Neural progenitor cell (in vitro differentiated cells): ENCODE data around the gene TRIM65. TPM values are rescaled to one million over a fixed set of nuclear protein-coding genes. Genes with fewer than 3 reads are reported as not detected.
A peak's percentile ranks its signal among the peaks of the same experiment; 100 is the strongest.

ENCODE experiments used
- DNase-seq: peaks from one replicate; pipeline ENCODE4 v3.0.0-alpha.2; 2016; ENCODE audit warnings: low spot score
- H2AFZ ChIP-seq: fragments of 200-600 bp; sonication (generic); replicated peaks from 2 replicates; pipeline ENCODE4 v1.6.1; 2016; ENCODE audit warnings: antibody characterized with exemption
- H3F3A ChIP-seq: fragments of 200-600 bp; sonication (generic); 2 replicates; pipeline ENCODE4 v1.6.1; 2016; ENCODE audit warnings: antibody characterized with exemption, low read depth
- H3K27ac ChIP-seq: fragments of 200-600 bp; sonication (generic); 2 replicates; pipeline ENCODE4 v1.5.1; 2016; ENCODE audit warnings: mild to moderate bottlenecking
- H3K27me3 ChIP-seq: fragments of 200-600 bp; sonication (generic); 2 replicates; pipeline ENCODE4 v1.6.1; 2016; ENCODE audit warnings: mild to moderate bottlenecking, moderate library complexity
- H3K36me3 ChIP-seq: fragments of 200-600 bp; sonication (generic); 2 replicates; pipeline ENCODE4 v1.5.1; 2016
- H3K4me1 ChIP-seq: fragments of 200-600 bp; sonication (generic); 2 replicates; pipeline ENCODE4 v1.6.1; 2016; ENCODE audit warnings: mixed run types
- H3K4me2 ChIP-seq: fragments of 200-600 bp; sonication (generic); 2 replicates; pipeline ENCODE4 v1.6.1; 2016
- H3K4me3 ChIP-seq: fragments of 200-600 bp; sonication (generic); 2 replicates; pipeline ENCODE4 v1.5.1; 2016
- H3K79me2 ChIP-seq: fragments of 200-600 bp; sonication (generic); 2 replicates; pipeline ENCODE4 v1.6.1; 2016; ENCODE audit warnings: low read depth
- H3K9ac ChIP-seq: fragments of 200-600 bp; sonication (generic); 2 replicates; pipeline ENCODE4 v1.6.1; 2016
- H3K9me3 ChIP-seq: fragments of 200-600 bp; sonication (generic); 2 replicates; pipeline ENCODE4 v1.5.1; 2016; ENCODE audit warnings: low read depth
- H4K20me1 ChIP-seq: fragments of 200-600 bp; sonication (generic); 2 replicates; pipeline ENCODE4 v1.6.1; 2016; ENCODE audit warnings: low read depth
- H3K27ac Mint-ChIP-seq: 3 replicates; pipeline ENCODE4 v1.8.0; 2021; ENCODE audit warnings: mixed read lengths
- H3K27me3 Mint-ChIP-seq: 2 replicates; pipeline ENCODE4 v1.8.0; 2022; ENCODE audit warnings: low read depth, mild to moderate bottlenecking, inconsistent platforms, moderate library complexity, mixed read lengths; ENCODE audit not compliant: insufficient read depth
- H3K36me3 Mint-ChIP-seq: 3 replicates; pipeline ENCODE4 v1.8.0; 2021; ENCODE audit warnings: mixed read lengths
- H3K4me1 Mint-ChIP-seq: 3 replicates; pipeline ENCODE4 v1.8.0; 2021; ENCODE audit warnings: mixed read lengths
- H3K4me3 Mint-ChIP-seq: 3 replicates; pipeline ENCODE4 v1.8.0; 2021; ENCODE audit warnings: mild to moderate bottlenecking, moderate library complexity, mixed read lengths
- H3K9me3 Mint-ChIP-seq: 3 replicates; pipeline ENCODE4 v1.8.0; 2020; ENCODE audit warnings: mixed read lengths
- EZH2 ChIP-seq: fragments of 200-600 bp; sonication (generic); IDR thresholded peaks from 2 replicates; pipeline ENCODE4 v1.6.1; 2017; ENCODE audit warnings: antibody characterized with exemption, mild to moderate bottlenecking, moderate library complexity
- EZH2phosphoT487 ChIP-seq: fragments of 200-600 bp; sonication (generic); IDR thresholded peaks from 2 replicates; pipeline ENCODE4 v1.6.1; 2017; ENCODE audit warnings: antibody characterized with exemption
- total RNA-seq: library from RNA; depleted of rRNA; stranded (reverse); fragments of >200 nt; gene quantifications from 2 replicates; pipeline ENCODE4 v1.2.3, GENCODE V29; 2015; ENCODE audit warnings: low replicate concordance
- TF ChIP-seq, protein P1 (sequence below): fragments of 200-600 bp; sonication (generic); IDR thresholded peaks from 2 replicates; pipeline ENCODE4 v1.5.1; 2017; ENCODE audit warnings: antibody characterized with exemption, mild to moderate bottlenecking

The TRIM65 gene
- total RNA-seq, 1 donor from 2014 or later, result 17.2 TPM

DNA sequence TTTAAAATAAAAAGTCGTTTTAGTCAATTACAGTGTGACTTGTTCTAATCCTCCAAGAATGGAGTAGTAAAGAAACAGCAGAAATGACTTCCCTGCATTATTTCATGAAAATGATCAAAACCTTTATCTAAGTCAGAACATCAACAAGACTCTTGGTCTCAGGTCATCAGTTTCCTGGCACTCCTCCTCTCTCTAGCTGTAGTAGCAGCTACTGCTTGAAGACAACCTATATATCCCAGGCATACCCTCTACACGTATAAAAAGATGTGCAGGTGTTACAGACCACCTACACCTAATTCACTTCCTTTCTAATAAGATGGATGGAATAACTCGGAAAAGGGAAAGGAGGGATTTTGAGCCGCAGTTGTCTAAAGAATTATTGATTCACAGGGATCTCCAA lies 45.7 kb upstream of the TRIM65 start:
- TF ChIP-seq EZH2phosphoT487 (no peak), EZH2 (no peak)
- TF ChIP-seq, protein P1, sequence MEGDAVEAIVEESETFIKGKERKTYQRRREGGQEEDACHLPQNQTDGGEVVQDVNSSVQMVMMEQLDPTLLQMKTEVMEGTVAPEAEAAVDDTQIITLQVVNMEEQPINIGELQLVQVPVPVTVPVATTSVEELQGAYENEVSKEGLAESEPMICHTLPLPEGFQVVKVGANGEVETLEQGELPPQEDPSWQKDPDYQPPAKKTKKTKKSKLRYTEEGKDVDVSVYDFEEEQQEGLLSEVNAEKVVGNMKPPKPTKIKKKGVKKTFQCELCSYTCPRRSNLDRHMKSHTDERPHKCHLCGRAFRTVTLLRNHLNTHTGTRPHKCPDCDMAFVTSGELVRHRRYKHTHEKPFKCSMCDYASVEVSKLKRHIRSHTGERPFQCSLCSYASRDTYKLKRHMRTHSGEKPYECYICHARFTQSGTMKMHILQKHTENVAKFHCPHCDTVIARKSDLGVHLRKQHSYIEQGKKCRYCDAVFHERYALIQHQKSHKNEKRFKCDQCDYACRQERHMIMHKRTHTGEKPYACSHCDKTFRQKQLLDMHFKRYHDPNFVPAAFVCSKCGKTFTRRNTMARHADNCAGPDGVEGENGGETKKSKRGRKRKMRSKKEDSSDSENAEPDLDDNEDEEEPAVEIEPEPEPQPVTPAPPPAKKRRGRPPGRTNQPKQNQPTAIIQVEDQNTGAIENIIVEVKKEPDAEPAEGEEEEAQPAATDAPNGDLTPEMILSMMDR, result no peak
- no peaks in the 10 kb centered on the region for H3K36me3 ChIP-seq
- peaks cover 9% of the 10 kb centered on the region for H3F3A ChIP-seq
- no peak overlapping the region for H3K4me3 ChIP-seq
- no peaks in the 10 kb centered on the region for H3K79me2 ChIP-seq
- H3K4me3 Mint-ChIP-seq, result no peak overlapping the region
- peaks cover 8% of the 10 kb centered on the region for H3K4me1 ChIP-seq
- no peak overlapping the region for H3K27ac ChIP-seq
- no peaks in the 10 kb centered on the region for H3K9me3 Mint-ChIP-seq
- H2AFZ ChIP-seq, result no peak overlapping the region
- H3K27me3 Mint-ChIP-seq, result peaks cover 6% of the 10 kb centered on the region
- H3K27ac Mint-ChIP-seq, result no peak overlapping the region
- H3K9me3 ChIP-seq, result no peaks in the 10 kb centered on the region
- peaks cover 15% of the 10 kb centered on the region for H3K4me1 Mint-ChIP-seq
- H3K36me3 Mint-ChIP-seq, result peaks cover 8% of the 10 kb centered on the region
- no peak for DNase-seq
- H3K4me2 ChIP-seq, result no peak overlapping the region
- no peaks in the 10 kb centered on the region for H3K27me3 ChIP-seq
- no peak overlapping the region for H3K9ac ChIP-seq
- no peaks in the 10 kb centered on the region for H4K20me1 ChIP-seq

DNA sequence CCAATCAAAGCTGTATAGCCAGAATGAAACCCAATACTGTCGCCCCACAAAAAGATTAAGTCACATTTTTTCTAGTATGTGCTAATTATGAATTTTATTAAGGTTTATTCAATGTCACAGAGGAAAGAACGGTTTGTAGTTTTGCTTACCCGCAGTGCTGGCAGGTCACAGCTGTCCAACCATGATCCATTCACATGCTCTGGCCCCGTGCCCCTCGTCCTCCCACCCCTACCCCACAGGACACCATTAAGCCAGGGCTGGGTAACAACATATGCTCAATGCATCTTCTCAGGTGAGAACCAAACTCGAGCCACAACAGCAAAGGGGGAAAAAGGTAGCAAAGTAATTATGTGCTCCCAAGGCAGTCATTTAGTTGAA lies 44.7 kb upstream of the TRIM65 start:
- Histone ChIP-seq H3K9ac (no peak overlapping the region), H2AFZ (no peak overlapping the region)
- H3K9me3 Mint-ChIP-seq, result no peaks in the 10 kb centered on the region

DNA sequence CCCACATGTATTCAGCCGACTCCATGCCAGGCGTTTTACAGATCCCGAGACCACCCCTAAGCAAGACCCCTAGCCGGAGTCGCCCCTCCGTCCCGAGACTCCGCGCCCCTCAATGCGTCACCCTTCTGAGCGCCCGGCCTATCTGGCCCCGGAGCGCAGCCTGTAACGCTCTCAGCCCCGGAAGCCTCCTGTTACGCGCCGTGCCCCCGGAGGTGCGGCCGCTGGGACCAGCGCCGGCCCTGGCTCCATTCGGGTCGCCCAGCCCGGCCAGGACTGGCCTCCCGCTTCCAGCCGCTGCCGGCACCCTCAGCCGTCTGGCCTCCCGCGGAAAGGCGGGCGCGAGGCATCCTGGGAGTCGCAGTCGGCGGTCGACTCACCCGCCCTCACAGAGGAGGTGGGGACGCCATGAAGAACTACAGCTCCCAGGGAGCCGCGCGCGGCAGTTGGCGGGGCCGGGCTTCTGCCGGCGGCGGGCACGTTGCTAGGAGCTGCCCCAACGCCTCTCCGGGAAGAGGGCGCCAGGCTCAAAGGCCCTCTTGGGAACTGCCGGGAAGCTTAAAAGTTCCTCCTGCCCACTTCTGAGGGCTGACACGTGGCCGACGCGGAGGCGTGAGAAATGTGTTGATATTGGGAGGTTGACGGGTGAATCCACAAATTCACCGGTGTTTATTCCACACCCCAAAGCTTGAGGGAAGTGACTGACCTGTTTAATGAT lies 44.1 kb upstream of the TRIM65 start, which contains the start of gene FBF1:
Gene FBF1, minus strand, starts transcription at position 316 of the 715 bp plus-strand sequence. CDS start 2,893 bp downstream, outside the sequence.
- TF ChIP-seq, protein P1, result no peak
- TF ChIP-seq EZH2phosphoT487 (no peak), EZH2 (no peak)
- H3K27ac ChIP-seq, result no peak within 1 kb of the TSS
- peak within 1 kb of the TSS; percentile 89 for H2AFZ ChIP-seq
- H4K20me1 ChIP-seq, result no peaks in the 10 kb centered on the region
- H3K79me2 ChIP-seq, result no peaks in the 10 kb centered on the region
- Mint-ChIP-seq H3K27me3 (peaks cover 8% of the 10 kb centered on the region), H3K27ac (peak within 1 kb of the TSS; percentile 97), H3K36me3 (peaks cover 6% of the 10 kb centered on the region), H3K4me3 (peak within 1 kb of the TSS; percentile 96), H3K4me1 (peaks cover 15% of the 10 kb centered on the region), H3K9me3 (no peaks in the 10 kb centered on the region)
- peak within 1 kb of the TSS; percentile 58 for H3K9ac ChIP-seq
- H3F3A ChIP-seq, result peaks cover 9% of the 10 kb centered on the region
- peak; percentile 97 for DNase-seq
- H3K36me3 ChIP-seq, result no peaks in the 10 kb centered on the region
- H3K4me2 ChIP-seq, result peak within 1 kb of the TSS; percentile 86
- peak within 1 kb of the TSS; percentile 65 for H3K4me3 ChIP-seq
- peaks cover 8% of the 10 kb centered on the region for H3K4me1 ChIP-seq
- H3K27me3 ChIP-seq, result no peaks in the 10 kb centered on the region
- no peaks in the 10 kb centered on the region for H3K9me3 ChIP-seq

More for the DNA sequence above, 44.7 kb upstream of the TRIM65 start:
- Histone ChIP-seq H3K4me1 (peaks cover 8% of the 10 kb centered on the region), H3K79me2 (no peaks in the 10 kb centered on the region), H3F3A (peaks cover 9% of the 10 kb centered on the region), H3K4me2 (peak overlapping the region; percentile 71), H4K20me1 (no peaks in the 10 kb centered on the region), H3K27me3 (no peaks in the 10 kb centered on the region), H3K27ac (no peak overlapping the region), H3K4me3 (peak overlapping the region; percentile 65), H3K9me3 (no peaks in the 10 kb centered on the region), H3K36me3 (no peaks in the 10 kb centered on the region)
- TF ChIP-seq EZH2phosphoT487, result no peak
- peak overlapping the region; percentile 96 for H3K4me3 Mint-ChIP-seq
- H3K27me3 Mint-ChIP-seq, result peaks cover 8% of the 10 kb centered on the region
- peaks cover 15% of the 10 kb centered on the region for H3K4me1 Mint-ChIP-seq
- peak overlapping the region; percentile 21 for H3K27ac Mint-ChIP-seq
- no peak for DNase-seq
- peaks cover 6% of the 10 kb centered on the region for H3K36me3 Mint-ChIP-seq

DNA sequence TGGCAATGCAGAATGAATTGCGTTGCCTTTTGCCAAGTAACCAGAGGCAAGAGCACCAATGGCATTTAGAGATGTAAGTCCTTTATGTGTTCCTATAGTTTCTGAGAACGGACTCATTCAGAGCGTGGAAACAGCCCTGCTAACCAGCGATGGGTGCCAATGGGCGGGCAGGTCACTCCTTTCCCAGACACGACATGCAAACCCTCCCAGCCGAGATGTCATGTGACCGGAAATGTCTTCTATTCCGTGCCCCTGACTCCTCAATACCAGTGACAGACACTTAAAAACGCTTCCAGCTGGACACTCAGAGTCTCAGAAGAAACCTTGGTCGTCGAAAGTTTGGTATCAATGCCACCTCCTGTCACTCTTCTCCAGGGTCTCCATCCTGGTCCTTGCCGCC lies 40.9 kb upstream of the TRIM65 start:
- Mint-ChIP-seq H3K27ac (no peak overlapping the region), H3K9me3 (no peaks in the 10 kb centered on the region), H3K4me1 (peaks cover 15% of the 10 kb centered on the region), H3K36me3 (peaks cover 2% of the 10 kb centered on the region), H3K27me3 (peaks cover 8% of the 10 kb centered on the region), H3K4me3 (no peak overlapping the region)
- Histone ChIP-seq H3K4me2 (no peak overlapping the region), H3K79me2 (no peaks in the 10 kb centered on the region), H3K27ac (no peak overlapping the region), H3F3A (peaks cover 9% of the 10 kb centered on the region), H4K20me1 (no peaks in the 10 kb centered on the region), H3K4me3 (no peak overlapping the region), H3K9ac (no peak overlapping the region), H3K36me3 (no peaks in the 10 kb centered on the region), H2AFZ (no peak overlapping the region), H3K4me1 (peaks cover 8% of the 10 kb centered on the region), H3K9me3 (no peaks in the 10 kb centered on the region), H3K27me3 (no peaks in the 10 kb centered on the region)
- no peak for DNase-seq
- TF ChIP-seq EZH2phosphoT487 (no peak), EZH2 (no peak)
- TF ChIP-seq, protein P1, result no peak
